GM20000 (cell line): ENCODE measurements around the gene SLC2A14.
"Not testable (repeated sequence)": the region's sequence is repeated elsewhere in the genome, so short reads cannot be mapped to it uniquely, and the experiment has no call there.

Experiments used
- DNase-seq: peaks from one replicate; pipeline ENCODE4 v3.0.0; 2012; ENCODE audit warnings: low spot score
- CTCF ChIP-seq: IDR thresholded peaks from 2 replicates; pipeline ENCODE4 v1.5.1; 2012; ENCODE audit warnings: mild to moderate bottlenecking, control low read depth; ENCODE audit errors: extremely low read depth, missing control alignments

The SLC2A14 gene

GRCh38 chr12:7837366-7837765 lies 35.3 kb downstream of the SLC2A14 start:
- TF ChIP-seq CTCF, result no peak
- DNase-seq, result no peak

- no peak for TF ChIP-seq CTCF
- no peak for DNase-seq
These were observed 36.9 kb downstream of the SLC2A14 start for GRCh38 chr12:7835766-7836165.

GRCh38 chr12:7835116-7835515 lies 37.6 kb downstream of the SLC2A14 start:
- no peak for DNase-seq
- no peak for TF ChIP-seq CTCF

GRCh38 chr12:7834701-7835100 lies 38.0 kb downstream of the SLC2A14 start:
- DNase-seq, result no peak
- TF ChIP-seq CTCF, result no peak

GRCh38 chr12:7833831-7834230 lies 38.9 kb downstream of the SLC2A14 start:
- no peak for TF ChIP-seq CTCF
- DNase-seq, result no peak

- not testable (repeated sequence) for DNase-seq
These were observed 39.5 kb downstream of the SLC2A14 start for GRCh38 chr12:7833201-7833600.

- peak; percentile 40 for TF ChIP-seq CTCF
- peak; percentile 72 for DNase-seq
These were observed 40.5 kb downstream of the SLC2A14 start for GRCh38 chr12:7832059-7832696.

GRCh38 chr12:7829737-7830136 lies 43.0 kb downstream of the SLC2A14 start:
- DNase-seq, result not testable (repeated sequence)

GRCh38 chr12:7825754-7826153 lies 47.0 kb downstream of the SLC2A14 start:
- DNase-seq, result not testable (repeated sequence)
